ENCODE results near the gene MMP25. TPM values are rescaled to one million over a fixed set of nuclear protein-coding genes. Genes with fewer than 3 reads are reported as not detected.
"Not testable (repeated sequence)": the region's sequence is repeated elsewhere in the genome, so short reads cannot be mapped to it uniquely, and the experiment has no call there.

MMP25 gene
- total RNA-seq, 1 experiment from 2014 or later, result 0.67 TPM

DNA sequence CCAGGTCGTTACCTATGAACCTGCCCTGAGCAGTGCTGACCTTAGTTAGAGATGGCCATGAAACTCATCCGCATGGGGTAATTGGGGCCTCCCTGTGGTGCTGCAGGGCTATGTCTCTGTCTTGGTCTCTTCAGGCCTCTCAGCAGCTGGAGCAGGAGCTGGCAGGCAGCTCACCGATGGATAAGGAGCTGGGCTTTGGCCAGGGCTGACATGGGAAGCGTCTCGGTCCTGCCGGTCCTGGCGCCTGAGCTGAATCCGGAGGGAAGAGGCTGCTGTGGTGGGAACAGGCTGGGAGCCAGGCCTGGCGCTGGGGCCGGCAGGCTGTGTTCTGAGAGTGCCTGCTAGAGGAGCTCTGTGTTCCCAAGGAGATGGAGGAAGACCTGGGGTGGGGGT, 29.2 kb downstream of the MMP25 start:
- Histone ChIP-seq H3K9me3 (ENCODE audit: control insufficient read depth, insufficient read depth, low read depth, low read length) (no peaks in the 10 kb centered on the region), H3K4me1 (ENCODE audit: control insufficient read depth, insufficient read depth, low read length) (no peaks in the 10 kb centered on the region), H3K27me3 (ENCODE audit: control insufficient read depth, insufficient read depth, low read length) (no peaks in the 10 kb centered on the region), H3K4me3 (ENCODE audit: low read depth in 2 of 2, low read length in 2 of 2) (no peak overlapping the region), H3K36me3 (ENCODE audit: control insufficient read depth, insufficient read depth, low read length) (no peaks in the 10 kb centered on the region), H3K27ac (ENCODE audit: low read length) (no peak overlapping the region)
- in situ Hi-C loops (cut with HindIII; ENCODE audit: low pct_unique_long_range_greater_than_20kb, low sequenced_read_pairs), result no loop called here
- DNase-seq (ENCODE audit: low read depth, low spot score), result no peak
- POLR2A ChIA-PET, result interaction anchor here (0.6 kb wide), 2 partner anchors 70 to 85 kb away, joined by 3 to 13 read pairs; no protein-coding TSS in a partner anchor
- no peak for TF ChIP-seq TCF7L2 (IDR thresholded peaks at IDR 0.05; ENCODE audit: low read depth, low read length)
- TF ChIP-seq POLR2AphosphoS5 (IDR thresholded peaks at IDR 0.05; ENCODE audit: low read depth, low read length), result no peak
- TF ChIP-seq, protein P1, sequence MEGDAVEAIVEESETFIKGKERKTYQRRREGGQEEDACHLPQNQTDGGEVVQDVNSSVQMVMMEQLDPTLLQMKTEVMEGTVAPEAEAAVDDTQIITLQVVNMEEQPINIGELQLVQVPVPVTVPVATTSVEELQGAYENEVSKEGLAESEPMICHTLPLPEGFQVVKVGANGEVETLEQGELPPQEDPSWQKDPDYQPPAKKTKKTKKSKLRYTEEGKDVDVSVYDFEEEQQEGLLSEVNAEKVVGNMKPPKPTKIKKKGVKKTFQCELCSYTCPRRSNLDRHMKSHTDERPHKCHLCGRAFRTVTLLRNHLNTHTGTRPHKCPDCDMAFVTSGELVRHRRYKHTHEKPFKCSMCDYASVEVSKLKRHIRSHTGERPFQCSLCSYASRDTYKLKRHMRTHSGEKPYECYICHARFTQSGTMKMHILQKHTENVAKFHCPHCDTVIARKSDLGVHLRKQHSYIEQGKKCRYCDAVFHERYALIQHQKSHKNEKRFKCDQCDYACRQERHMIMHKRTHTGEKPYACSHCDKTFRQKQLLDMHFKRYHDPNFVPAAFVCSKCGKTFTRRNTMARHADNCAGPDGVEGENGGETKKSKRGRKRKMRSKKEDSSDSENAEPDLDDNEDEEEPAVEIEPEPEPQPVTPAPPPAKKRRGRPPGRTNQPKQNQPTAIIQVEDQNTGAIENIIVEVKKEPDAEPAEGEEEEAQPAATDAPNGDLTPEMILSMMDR (IDR thresholded peaks at IDR 0.05), result no peak
- TF ChIP-seq, protein P2, sequence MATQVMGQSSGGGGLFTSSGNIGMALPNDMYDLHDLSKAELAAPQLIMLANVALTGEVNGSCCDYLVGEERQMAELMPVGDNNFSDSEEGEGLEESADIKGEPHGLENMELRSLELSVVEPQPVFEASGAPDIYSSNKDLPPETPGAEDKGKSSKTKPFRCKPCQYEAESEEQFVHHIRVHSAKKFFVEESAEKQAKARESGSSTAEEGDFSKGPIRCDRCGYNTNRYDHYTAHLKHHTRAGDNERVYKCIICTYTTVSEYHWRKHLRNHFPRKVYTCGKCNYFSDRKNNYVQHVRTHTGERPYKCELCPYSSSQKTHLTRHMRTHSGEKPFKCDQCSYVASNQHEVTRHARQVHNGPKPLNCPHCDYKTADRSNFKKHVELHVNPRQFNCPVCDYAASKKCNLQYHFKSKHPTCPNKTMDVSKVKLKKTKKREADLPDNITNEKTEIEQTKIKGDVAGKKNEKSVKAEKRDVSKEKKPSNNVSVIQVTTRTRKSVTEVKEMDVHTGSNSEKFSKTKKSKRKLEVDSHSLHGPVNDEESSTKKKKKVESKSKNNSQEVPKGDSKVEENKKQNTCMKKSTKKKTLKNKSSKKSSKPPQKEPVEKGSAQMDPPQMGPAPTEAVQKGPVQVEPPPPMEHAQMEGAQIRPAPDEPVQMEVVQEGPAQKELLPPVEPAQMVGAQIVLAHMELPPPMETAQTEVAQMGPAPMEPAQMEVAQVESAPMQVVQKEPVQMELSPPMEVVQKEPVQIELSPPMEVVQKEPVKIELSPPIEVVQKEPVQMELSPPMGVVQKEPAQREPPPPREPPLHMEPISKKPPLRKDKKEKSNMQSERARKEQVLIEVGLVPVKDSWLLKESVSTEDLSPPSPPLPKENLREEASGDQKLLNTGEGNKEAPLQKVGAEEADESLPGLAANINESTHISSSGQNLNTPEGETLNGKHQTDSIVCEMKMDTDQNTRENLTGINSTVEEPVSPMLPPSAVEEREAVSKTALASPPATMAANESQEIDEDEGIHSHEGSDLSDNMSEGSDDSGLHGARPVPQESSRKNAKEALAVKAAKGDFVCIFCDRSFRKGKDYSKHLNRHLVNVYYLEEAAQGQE (IDR thresholded peaks at IDR 0.05; ENCODE audit: insufficient read depth in 1 of 2, low read depth in 2 of 2, low read length in 1 of 2), result no peak
- TF ChIP-seq SIN3A (IDR thresholded peaks at IDR 0.05; ENCODE audit: borderline replicate concordance, insufficient read depth, low read depth, low read length), result no peak
- ATAC-seq, result peak; percentile 37
- CTCF ChIA-PET, result no interaction called here
- no TSS peak for BruUV-seq (replicated peaks)
- intact Hi-C loops (cut with micrococcal nuclease; ENCODE audit: unreplicated experiment), result no loop called here

DNA sequence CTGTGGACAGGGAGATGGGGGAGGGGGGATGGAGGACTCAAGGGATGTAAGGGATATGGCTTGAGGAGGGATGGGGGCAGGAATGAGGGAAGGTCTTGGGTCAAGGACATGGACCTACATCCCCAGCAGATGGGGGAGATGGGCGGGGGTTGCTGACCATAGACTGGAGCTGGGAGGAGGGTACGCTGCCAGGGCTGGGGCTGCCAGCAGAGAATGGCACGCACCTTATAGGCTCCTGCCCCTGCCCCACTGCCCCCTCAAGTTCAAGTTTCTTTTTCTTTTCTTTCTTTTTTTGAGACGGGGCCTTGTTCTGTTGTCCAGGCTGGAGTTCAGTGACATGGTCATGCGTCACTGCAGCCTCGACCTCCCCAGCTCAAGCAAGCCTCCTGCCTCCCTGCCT, 29.6 kb downstream of the MMP25 start:
- H3K4me3 ChIP-seq (ENCODE audit: low read depth in 2 of 2, low read length in 2 of 2); DNase-seq (ENCODE audit: low read depth, low spot score); H3K4me1 ChIP-seq (ENCODE audit: control insufficient read depth, insufficient read depth, low read length); CTCF ChIA-PET; H3K27me3 ChIP-seq (ENCODE audit: control insufficient read depth, insufficient read depth, low read length); in situ Hi-C loops (cut with HindIII; ENCODE audit: low pct_unique_long_range_greater_than_20kb, low sequenced_read_pairs); ATAC-seq; H3K9me3 ChIP-seq (ENCODE audit: control insufficient read depth, insufficient read depth, low read depth, low read length); H3K36me3 ChIP-seq (ENCODE audit: control insufficient read depth, insufficient read depth, low read length); H3K27ac ChIP-seq (ENCODE audit: low read length); BruUV-seq (replicated peaks); intact Hi-C loops (cut with micrococcal nuclease; ENCODE audit: unreplicated experiment): not testable (repeated sequence)
- POLR2A ChIA-PET, result interaction anchor here (0.6 kb wide), 1 partner anchor 85 kb away, joined by 13 read pairs; no protein-coding TSS in a partner anchor

DNA sequence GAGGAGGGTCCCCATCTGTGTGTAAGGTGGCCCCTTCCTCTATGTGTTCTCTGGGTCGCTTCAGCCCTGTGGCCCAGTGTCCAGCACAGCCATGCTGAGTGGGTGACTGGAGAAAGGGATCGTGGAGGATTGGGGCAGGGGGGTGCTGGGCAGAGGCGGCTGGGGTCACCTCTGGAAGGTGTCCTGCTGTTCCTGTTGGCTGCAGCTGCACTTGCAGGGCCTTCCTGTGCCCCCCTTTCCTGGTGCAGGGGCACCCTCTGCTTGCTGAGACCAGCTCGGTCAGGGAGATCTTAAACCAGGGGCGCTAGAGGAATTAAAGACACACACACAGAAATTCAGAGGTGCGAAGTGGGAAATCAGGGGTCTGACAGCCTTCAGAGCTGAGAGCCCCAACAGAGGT, 30.2 kb downstream of the MMP25 start:
- BruUV-seq (replicated peaks), result no TSS peak
- intact Hi-C loops (cut with micrococcal nuclease; ENCODE audit: unreplicated experiment) (no loop called here), in situ Hi-C loops (cut with HindIII; ENCODE audit: low pct_unique_long_range_greater_than_20kb, low sequenced_read_pairs) (no loop called here)
- ATAC-seq, result no peak
- H3K4me3 ChIP-seq (ENCODE audit: low read depth in 2 of 2, low read length in 2 of 2), result no peak overlapping the region
- CTCF ChIA-PET, result no interaction called here
- TF ChIP-seq, protein P1 (IDR thresholded peaks at IDR 0.05), result no peak
- TF ChIP-seq SIN3A (IDR thresholded peaks at IDR 0.05; ENCODE audit: borderline replicate concordance, insufficient read depth, low read depth, low read length) (no peak), POLR2AphosphoS5 (IDR thresholded peaks at IDR 0.05; ENCODE audit: low read depth, low read length) (no peak), TCF7L2 (IDR thresholded peaks at IDR 0.05; ENCODE audit: low read depth, low read length) (no peak)
- TF ChIP-seq, protein P2 (IDR thresholded peaks at IDR 0.05; ENCODE audit: insufficient read depth in 1 of 2, low read depth in 2 of 2, low read length in 1 of 2), result no peak
- POLR2A ChIA-PET, result no interaction called here
- DNase-seq (ENCODE audit: low read depth, low spot score), result no peak
- no peaks in the 10 kb centered on the region for H3K9me3 ChIP-seq (ENCODE audit: control insufficient read depth, insufficient read depth, low read depth, low read length)
- H3K27me3 ChIP-seq (ENCODE audit: control insufficient read depth, insufficient read depth, low read length), result no peaks in the 10 kb centered on the region
- H3K36me3 ChIP-seq (ENCODE audit: control insufficient read depth, insufficient read depth, low read length), result no peaks in the 10 kb centered on the region
- H3K27ac ChIP-seq (ENCODE audit: low read length), result no peak overlapping the region
- no peaks in the 10 kb centered on the region for H3K4me1 ChIP-seq (ENCODE audit: control insufficient read depth, insufficient read depth, low read length)

All from Panc1 (cell line).